ENCODE data around the gene CCR3.

DNA sequence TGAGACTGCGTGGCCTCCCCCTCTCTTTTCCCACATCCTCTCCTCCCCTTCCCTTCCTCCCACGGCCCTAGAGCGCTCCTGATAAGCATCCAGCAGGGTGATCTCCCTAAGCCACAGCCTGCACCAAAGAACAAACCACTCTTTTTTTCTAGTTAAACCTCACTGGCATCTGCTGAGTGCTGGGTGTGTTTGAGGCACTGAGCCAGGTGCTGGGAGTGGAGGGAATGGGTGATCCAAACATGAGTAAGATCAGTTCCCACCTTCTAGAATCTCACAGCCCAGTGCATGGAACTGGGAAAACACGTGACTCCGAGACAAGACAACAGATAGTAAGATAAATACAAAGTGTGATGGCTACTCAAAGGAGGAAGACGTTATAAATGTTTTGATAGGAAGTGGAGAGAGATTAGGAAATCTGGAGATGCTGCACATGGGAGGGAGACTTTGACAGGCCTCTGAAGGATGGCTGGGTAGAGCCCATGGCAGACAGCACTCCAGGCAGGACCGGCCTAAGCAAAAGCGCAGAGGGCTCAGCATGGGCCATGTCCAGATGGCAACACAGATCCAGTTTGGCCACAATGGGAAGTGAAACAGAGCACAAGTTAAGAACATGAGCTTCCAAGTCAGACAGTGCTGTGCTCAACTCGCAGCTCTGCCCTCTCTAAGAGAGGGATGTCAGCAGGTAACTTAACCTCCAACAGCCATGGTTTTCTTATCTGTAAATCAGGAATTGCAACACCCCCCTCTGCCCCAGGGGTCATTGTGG, 55.6 kb downstream of the CCR3 start:
- TF ChIP-seq, protein P1, sequence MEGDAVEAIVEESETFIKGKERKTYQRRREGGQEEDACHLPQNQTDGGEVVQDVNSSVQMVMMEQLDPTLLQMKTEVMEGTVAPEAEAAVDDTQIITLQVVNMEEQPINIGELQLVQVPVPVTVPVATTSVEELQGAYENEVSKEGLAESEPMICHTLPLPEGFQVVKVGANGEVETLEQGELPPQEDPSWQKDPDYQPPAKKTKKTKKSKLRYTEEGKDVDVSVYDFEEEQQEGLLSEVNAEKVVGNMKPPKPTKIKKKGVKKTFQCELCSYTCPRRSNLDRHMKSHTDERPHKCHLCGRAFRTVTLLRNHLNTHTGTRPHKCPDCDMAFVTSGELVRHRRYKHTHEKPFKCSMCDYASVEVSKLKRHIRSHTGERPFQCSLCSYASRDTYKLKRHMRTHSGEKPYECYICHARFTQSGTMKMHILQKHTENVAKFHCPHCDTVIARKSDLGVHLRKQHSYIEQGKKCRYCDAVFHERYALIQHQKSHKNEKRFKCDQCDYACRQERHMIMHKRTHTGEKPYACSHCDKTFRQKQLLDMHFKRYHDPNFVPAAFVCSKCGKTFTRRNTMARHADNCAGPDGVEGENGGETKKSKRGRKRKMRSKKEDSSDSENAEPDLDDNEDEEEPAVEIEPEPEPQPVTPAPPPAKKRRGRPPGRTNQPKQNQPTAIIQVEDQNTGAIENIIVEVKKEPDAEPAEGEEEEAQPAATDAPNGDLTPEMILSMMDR (IDR thresholded peaks at IDR 0.05) = no peak
- no peak for TF ChIP-seq POLR2A (IDR thresholded peaks at IDR 0.05)
